Endodermal cell (in vitro differentiated cells): ENCODE data around the gene VEGFA. TPM values are rescaled to one million over a fixed set of nuclear protein-coding genes. Genes with fewer than 3 reads are reported as not detected.

Experiments
- DNase-seq: peaks from one replicate; pipeline ENCODE4 v3.0.0-alpha.2; 2017
- H3K27ac ChIP-seq: 2 replicates; pipeline ENCODE4 v1.5.1; 2013; ENCODE audit warnings: mild to moderate bottlenecking, low read depth, low read length, moderate library complexity
- H3K27me3 ChIP-seq: 2 replicates; pipeline ENCODE4 v1.6.1; 2013; ENCODE audit warnings: mild to moderate bottlenecking, low read length, moderate library complexity; ENCODE audit not compliant: insufficient read depth, control insufficient read depth, poor library complexity, severe bottlenecking
- H3K36me3 ChIP-seq: 2 replicates; pipeline ENCODE4 v1.7.0; 2013; ENCODE audit warnings: mild to moderate bottlenecking, low read length, moderate library complexity; ENCODE audit not compliant: control insufficient read depth, insufficient read depth
- H3K4me1 ChIP-seq: one replicate; pipeline ENCODE4 v1.7.0; 2013; ENCODE audit warnings: low read length; ENCODE audit not compliant: control insufficient read depth, insufficient read depth
- H3K4me3 ChIP-seq: 2 replicates; pipeline ENCODE4 v1.5.1; 2013; ENCODE audit warnings: mild to moderate bottlenecking, low read length, moderate library complexity
- H3K9ac ChIP-seq: 2 replicates; pipeline ENCODE4 v1.6.1; 2013; ENCODE audit warnings: mild to moderate bottlenecking, low read length, moderate library complexity; ENCODE audit not compliant: poor library complexity, severe bottlenecking; ENCODE audit errors: extremely low read depth
- H3K9me3 ChIP-seq: 2 replicates; pipeline ENCODE4 v1.6.1; 2013; ENCODE audit warnings: mild to moderate bottlenecking, low read length, moderate library complexity; ENCODE audit not compliant: control insufficient read depth
- H3K27ac Mint-ChIP-seq: 2 replicates; pipeline ENCODE4 v1.8.0; 2020; ENCODE audit warnings: mixed read lengths
- H3K27me3 Mint-ChIP-seq: 2 replicates; pipeline ENCODE4 v1.8.0; 2021; ENCODE audit warnings: mild to moderate bottlenecking, mixed read lengths; ENCODE audit not compliant: insufficient read depth
- H3K36me3 Mint-ChIP-seq: 2 replicates; pipeline ENCODE4 v1.8.0; 2020; ENCODE audit warnings: low read depth, mixed read lengths
- H3K4me1 Mint-ChIP-seq: 2 replicates; pipeline ENCODE4 v1.8.0; 2020; ENCODE audit warnings: mixed read lengths
- H3K4me3 Mint-ChIP-seq: 2 replicates; pipeline ENCODE4 v1.8.0; 2020; ENCODE audit warnings: mild to moderate bottlenecking, moderate library complexity, mixed read lengths
- H3K9me3 Mint-ChIP-seq: 2 replicates; pipeline ENCODE4 v1.8.0; 2020; ENCODE audit warnings: mild to moderate bottlenecking, mixed read lengths
- WGBS, 2 experiments: methylation state at CpG; one replicate each; pipeline versions ENCODE4 v1.1.5 to v1.1.7; 2013; ENCODE audit warnings: missing lambda C conversion rate in 2 of 2, mixed read lengths in 1 of 2; ENCODE audit not compliant: insufficient coverage in 1 of 2, insufficient read length in 1 of 2; 5-methylcytosine and 5-hydroxymethylcytosine counted together
- total RNA-seq, 2 donors: library from RNA; stranded (reverse); fragmentation: NEBNext Ultra II Directional in 1 of 2; extraction: Animal tissue kit (Norgen Biotek cat#: 25700) in 1 of 2; gene quantifications; 2 replicates in 1 of 2; 3 replicates in 1 of 2; pipeline ENCODE4 v1.2.1, GENCODE V29; 2021
- TF ChIP-seq, protein P1 (sequence below): fragments of 200-600 bp; sonication (generic); conservative IDR thresholded peaks from 2 replicates; pipeline ENCODE4 v1.5.0; 2021; ENCODE audit warnings: antibody characterized with exemption, mild to moderate bottlenecking

The VEGFA gene
- total RNA-seq, 2 donors from 2014 or later: 163 to 254 TPM

DNA sequence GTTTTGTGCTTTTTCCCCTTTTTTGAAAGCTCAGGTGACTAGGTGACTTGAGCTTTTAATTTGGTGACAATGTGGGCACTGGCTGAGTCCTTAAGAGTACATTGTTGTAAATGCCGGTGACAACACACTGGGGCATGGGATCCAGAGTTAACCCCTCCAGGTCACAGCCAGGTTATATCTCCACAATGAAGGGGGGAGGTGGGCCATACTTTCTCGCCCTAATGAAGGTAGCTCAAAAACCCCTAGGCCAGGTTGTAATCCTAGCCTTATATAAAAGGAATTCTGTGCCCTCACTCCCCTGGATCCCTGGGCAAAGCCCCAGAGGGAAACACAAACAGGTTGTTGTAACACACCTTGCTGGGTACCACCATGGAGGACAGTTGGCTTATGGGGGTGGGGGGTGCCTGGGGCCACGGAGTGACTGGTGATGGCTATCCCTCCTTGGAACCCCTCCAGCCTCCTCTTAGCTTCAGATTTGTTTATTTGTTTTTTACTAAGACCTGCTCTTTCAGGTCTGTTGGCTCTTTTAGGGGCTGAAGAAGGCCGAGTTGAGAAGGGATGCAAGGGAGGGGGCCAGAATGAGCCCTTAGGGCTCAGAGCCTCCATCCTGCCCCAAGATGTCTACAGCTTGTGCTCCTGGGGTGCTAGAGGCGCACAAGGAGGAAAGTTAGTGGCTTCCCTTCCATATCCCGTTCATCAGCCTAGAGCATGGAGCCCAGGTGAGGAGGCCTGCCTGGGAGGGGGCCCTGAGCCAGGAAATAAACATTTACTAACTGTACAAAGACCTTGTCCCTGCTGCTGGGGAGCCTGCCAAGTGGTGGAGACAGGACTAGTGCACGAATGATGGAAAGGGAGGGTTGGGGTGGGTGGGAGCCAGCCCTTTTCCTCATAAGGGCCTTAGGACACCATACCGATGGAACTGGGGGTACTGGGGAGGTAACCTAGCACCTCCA, 2.2 kb upstream of the VEGFA start:
- peak overlapping the region; percentile 69 for H3K27ac Mint-ChIP-seq
- H3K4me3 ChIP-seq: no peak overlapping the region
- DNase-seq: no peak
- no peaks in the 10 kb centered on the region for H3K27me3 Mint-ChIP-seq
- no peaks in the 10 kb centered on the region for H3K9me3 ChIP-seq
- no peaks in the 10 kb centered on the region for H3K27me3 ChIP-seq
- no peak overlapping the region for H3K27ac ChIP-seq
- TF ChIP-seq, protein P1, sequence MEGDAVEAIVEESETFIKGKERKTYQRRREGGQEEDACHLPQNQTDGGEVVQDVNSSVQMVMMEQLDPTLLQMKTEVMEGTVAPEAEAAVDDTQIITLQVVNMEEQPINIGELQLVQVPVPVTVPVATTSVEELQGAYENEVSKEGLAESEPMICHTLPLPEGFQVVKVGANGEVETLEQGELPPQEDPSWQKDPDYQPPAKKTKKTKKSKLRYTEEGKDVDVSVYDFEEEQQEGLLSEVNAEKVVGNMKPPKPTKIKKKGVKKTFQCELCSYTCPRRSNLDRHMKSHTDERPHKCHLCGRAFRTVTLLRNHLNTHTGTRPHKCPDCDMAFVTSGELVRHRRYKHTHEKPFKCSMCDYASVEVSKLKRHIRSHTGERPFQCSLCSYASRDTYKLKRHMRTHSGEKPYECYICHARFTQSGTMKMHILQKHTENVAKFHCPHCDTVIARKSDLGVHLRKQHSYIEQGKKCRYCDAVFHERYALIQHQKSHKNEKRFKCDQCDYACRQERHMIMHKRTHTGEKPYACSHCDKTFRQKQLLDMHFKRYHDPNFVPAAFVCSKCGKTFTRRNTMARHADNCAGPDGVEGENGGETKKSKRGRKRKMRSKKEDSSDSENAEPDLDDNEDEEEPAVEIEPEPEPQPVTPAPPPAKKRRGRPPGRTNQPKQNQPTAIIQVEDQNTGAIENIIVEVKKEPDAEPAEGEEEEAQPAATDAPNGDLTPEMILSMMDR: no peak
- 86% methylated on average over 5 to 8 of the region's 8 CpGs for WGBS, 2 experiments
- peak overlapping the region; percentile 18 for H3K4me3 Mint-ChIP-seq
- peaks cover 8% of the 10 kb centered on the region for H3K36me3 ChIP-seq
- H3K9me3 Mint-ChIP-seq: no peaks in the 10 kb centered on the region
- peaks cover 26% of the 10 kb centered on the region for H3K4me1 ChIP-seq
- H3K4me1 Mint-ChIP-seq: peaks cover 54% of the 10 kb centered on the region
- H3K9ac ChIP-seq: no peak overlapping the region
- peaks cover 7% of the 10 kb centered on the region for H3K36me3 Mint-ChIP-seq

DNA sequence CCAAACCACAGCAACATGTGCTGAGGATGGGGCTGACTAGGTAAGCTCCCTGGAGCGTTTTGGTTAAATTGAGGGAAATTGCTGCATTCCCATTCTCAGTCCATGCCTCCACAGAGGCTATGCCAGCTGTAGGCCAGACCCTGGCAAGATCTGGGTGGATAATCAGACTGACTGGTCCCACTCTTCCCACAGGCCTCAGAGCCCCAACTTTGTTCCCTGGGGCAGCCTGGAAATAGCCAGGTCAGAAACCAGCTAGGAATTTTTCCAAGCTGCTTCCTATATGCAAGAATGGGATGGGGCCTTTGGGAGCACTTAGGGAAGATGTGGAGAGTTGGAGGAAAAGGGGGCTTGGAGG, 1.5 kb upstream of the VEGFA start:
- no peaks in the 10 kb centered on the region for H3K9me3 Mint-ChIP-seq
- WGBS, 2 experiments: 86 to 92% methylated on average over 1 of the region's 1 CpG
- peaks cover 26% of the 10 kb centered on the region for H3K4me1 ChIP-seq
- H3K4me3 Mint-ChIP-seq: no peak overlapping the region
- DNase-seq: no peak
- no peaks in the 10 kb centered on the region for H3K27me3 ChIP-seq
- H3K36me3 ChIP-seq: peaks cover 11% of the 10 kb centered on the region
- H3K4me1 Mint-ChIP-seq: peaks cover 53% of the 10 kb centered on the region
- no peak overlapping the region for H3K27ac Mint-ChIP-seq
- TF ChIP-seq, protein P1: no peak
- peaks cover 10% of the 10 kb centered on the region for H3K36me3 Mint-ChIP-seq
- H3K9ac ChIP-seq: no peak overlapping the region
- H3K27ac ChIP-seq: no peak overlapping the region
- no peaks in the 10 kb centered on the region for H3K9me3 ChIP-seq
- no peaks in the 10 kb centered on the region for H3K27me3 Mint-ChIP-seq
- no peak overlapping the region for H3K4me3 ChIP-seq

DNA sequence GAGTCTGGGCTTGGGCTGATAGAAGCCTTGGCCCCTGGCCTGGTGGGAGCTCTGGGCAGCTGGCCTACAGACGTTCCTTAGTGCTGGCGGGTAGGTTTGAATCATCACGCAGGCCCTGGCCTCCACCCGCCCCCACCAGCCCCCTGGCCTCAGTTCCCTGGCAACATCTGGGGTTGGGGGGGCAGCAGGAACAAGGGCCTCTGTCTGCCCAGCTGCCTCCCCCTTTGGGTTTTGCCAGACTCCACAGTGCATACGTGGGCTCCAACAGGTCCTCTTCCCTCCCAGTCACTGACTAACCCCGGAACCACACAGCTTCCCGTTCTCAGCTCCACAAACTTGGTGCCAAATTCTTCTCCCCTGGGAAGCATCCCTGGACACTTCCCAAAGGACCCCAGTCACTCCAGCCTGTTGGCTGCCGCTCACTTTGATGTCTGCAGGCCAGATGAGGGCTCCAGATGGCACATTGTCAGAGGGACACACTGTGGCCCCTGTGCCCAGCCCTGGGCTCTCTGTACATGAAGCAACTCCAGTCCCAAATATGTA, 957 bp upstream of the VEGFA start:
- TF ChIP-seq, protein P1: no peak
- peaks cover 12% of the 10 kb centered on the region for H3K36me3 ChIP-seq
- H3K27ac Mint-ChIP-seq: peak overlapping the region; percentile 90
- peaks cover 53% of the 10 kb centered on the region for H3K4me1 Mint-ChIP-seq
- DNase-seq: no peak
- no peaks in the 10 kb centered on the region for H3K27me3 Mint-ChIP-seq
- peak overlapping the region; percentile 97 for H3K4me3 Mint-ChIP-seq
- H3K9ac ChIP-seq: no peak overlapping the region
- 80 to 81% methylated on average over 7 to 8 of the region's 8 CpGs for WGBS, 2 experiments
- peaks cover 26% of the 10 kb centered on the region for H3K4me1 ChIP-seq
- H3K9me3 Mint-ChIP-seq: no peaks in the 10 kb centered on the region
- H3K36me3 Mint-ChIP-seq: peaks cover 12% of the 10 kb centered on the region
- no peaks in the 10 kb centered on the region for H3K27me3 ChIP-seq
- no peaks in the 10 kb centered on the region for H3K9me3 ChIP-seq
- no peak overlapping the region for H3K27ac ChIP-seq
- H3K4me3 ChIP-seq: no peak overlapping the region
